ENCODE measurements around the gene FOXP1.

- TF ChIP-seq POLR2A (IDR thresholded peaks at IDR 0.05) (no peak), CTCF (IDR thresholded peaks at IDR 0.05) (no peak)
Observed at GRCh38 chr3:71317749-71318457, 265.6 kb downstream of the FOXP1 start.

Measured in adrenal gland (tissue), 5 donors.